Fibroblast of skin of back (primary cell): Measurements from ENCODE around the gene LRP2BP.
A peak's percentile ranks its signal among the peaks of the same experiment; 100 is the strongest.

Experiments
- DNase-seq: peaks from one replicate; pipeline ENCODE4 v3.0.0-alpha.2; 2013

The LRP2BP gene

GRCh38 chr4:185394568-185395237 lies 1.0 kb downstream of the LRP2BP start:
- no peak for DNase-seq

GRCh38 chr4:185392156-185392555 lies 3.6 kb downstream of the LRP2BP start:
- DNase-seq, result no peak

GRCh38 chr4:185390941-185391340 lies 4.8 kb downstream of the LRP2BP start:
- DNase-seq, result peak; percentile 41

GRCh38 chr4:185387957-185388356 lies 7.8 kb downstream of the LRP2BP start:
- no peak for DNase-seq

GRCh38 chr4:185384930-185385331 lies 10.8 kb downstream of the LRP2BP start:
- no peak for DNase-seq

- no peak for DNase-seq
These were observed 11.7 kb downstream of the LRP2BP start for GRCh38 chr4:185384061-185384460.

GRCh38 chr4:185383451-185383850 lies 12.3 kb downstream of the LRP2BP start:
- DNase-seq, result no peak

- no peak for DNase-seq
These were observed 13.0 kb downstream of the LRP2BP start for GRCh38 chr4:185382754-185383153.

GRCh38 chr4:185381288-185382196 lies 14.2 kb downstream of the LRP2BP start:
- DNase-seq, result no peak

- DNase-seq, result no peak
These were observed 15.4 kb downstream of the LRP2BP start for GRCh38 chr4:185380320-185380719.

- DNase-seq, result no peak
These were observed 16.1 kb downstream of the LRP2BP start for GRCh38 chr4:185379326-185380295.

GRCh38 chr4:185378264-185378663 lies 17.5 kb downstream of the LRP2BP start:
- no peak for DNase-seq

- DNase-seq, result no peak
These were observed 21.2 kb downstream of the LRP2BP start for GRCh38 chr4:185374573-185374972.

GRCh38 chr4:185374027-185374426 lies 21.7 kb downstream of the LRP2BP start:
- DNase-seq, result no peak

- DNase-seq, result no peak
These were observed 24.0 kb downstream of the LRP2BP start for GRCh38 chr4:185371702-185372101.

- no peak for DNase-seq
These were observed 25.3 kb downstream of the LRP2BP start for GRCh38 chr4:185370268-185370949.

GRCh38 chr4:185369731-185370130 lies 26.0 kb downstream of the LRP2BP start:
- no peak for DNase-seq

GRCh38 chr4:185364886-185365285 lies 30.8 kb downstream of the LRP2BP start:
- DNase-seq, result no peak

GRCh38 chr4:185363251-185363650 lies 32.5 kb downstream of the LRP2BP start:
- DNase-seq, result no peak

GRCh38 chr4:185362570-185362969 lies 33.2 kb downstream of the LRP2BP start:
- peak; percentile 45 for DNase-seq

GRCh38 chr4:185361872-185362271 lies 33.9 kb downstream of the LRP2BP start:
- no peak for DNase-seq
